DOHH2 (cell line): Measurements from ENCODE around the gene CAMSAP3.
A peak's percentile ranks its signal among the peaks of the same experiment; 100 is the strongest.

Experiments
- H3F3A ChIP-seq: fragments of 200-600 bp; sonication (generic), shearing (Covaris generic); 2 replicates; pipeline ENCODE4 v1.6.0; 2016; ENCODE audit warnings: antibody characterized with exemption, mild to moderate bottlenecking; ENCODE audit not compliant: control insufficient read depth, insufficient read depth
- H3K27ac ChIP-seq: fragments of 200-600 bp; sonication (generic); 2 replicates; pipeline ENCODE4 v1.5.1; 2014; ENCODE audit warnings: low read depth, mild to moderate bottlenecking, low read length, moderate library complexity
- H3K27me3 ChIP-seq: fragments of 200-600 bp; sonication (generic); 2 replicates; pipeline ENCODE4 v1.6.1; 2014; ENCODE audit warnings: mild to moderate bottlenecking, low read length, mixed read lengths; ENCODE audit not compliant: control insufficient read depth
- H3K36me3 ChIP-seq: fragments of 200-600 bp; sonication (generic); 2 replicates; pipeline ENCODE4 v1.6.1; 2014; ENCODE audit warnings: mild to moderate bottlenecking, low read length, moderate library complexity, mixed read lengths; ENCODE audit not compliant: control insufficient read depth
- H3K4me1 ChIP-seq: fragments of 200-600 bp; sonication (generic); 2 replicates; pipeline ENCODE4 v1.6.1; 2014; ENCODE audit warnings: mild to moderate bottlenecking, low read length, mixed read lengths; ENCODE audit not compliant: control insufficient read depth
- H3K4me2 ChIP-seq: fragments of 200-600 bp; sonication (generic); 2 replicates; pipeline ENCODE4 v1.6.0; 2014; ENCODE audit warnings: mild to moderate bottlenecking, low read length, moderate library complexity
- H3K4me3 ChIP-seq: fragments of 200-600 bp; sonication (generic); 2 replicates; pipeline ENCODE4 v1.5.1; 2014; ENCODE audit warnings: mild to moderate bottlenecking, low read length, mixed read lengths
- H3K79me2 ChIP-seq: fragments of 200-600 bp; sonication (generic); 2 replicates; pipeline ENCODE4 v1.6.1; 2014; ENCODE audit warnings: mild to moderate bottlenecking, low read length, mixed read lengths; ENCODE audit not compliant: control insufficient read depth
- H3K9me2 ChIP-seq: fragments of 200-600 bp; sonication (generic); replicated peaks from 2 replicates; pipeline ENCODE4 v1.6.1; 2014; ENCODE audit warnings: mild to moderate bottlenecking, low read length, mixed read lengths; ENCODE audit not compliant: control insufficient read depth
- H3K9me3 ChIP-seq: fragments of 200-600 bp; sonication (generic); 2 replicates; pipeline ENCODE4 v1.6.1; 2014; ENCODE audit warnings: antibody characterized with exemption, low read length, mixed read lengths; ENCODE audit not compliant: control insufficient read depth, insufficient read depth
- H4K20me1 ChIP-seq: fragments of 200-600 bp; sonication (generic); 2 replicates; pipeline ENCODE4 v1.6.0; 2014; ENCODE audit warnings: low read depth, mild to moderate bottlenecking, antibody characterized with exemption, low read length, moderate library complexity; ENCODE audit not compliant: control insufficient read depth, insufficient read depth
- EZH2phosphoT487 ChIP-seq: fragments of 200-600 bp; sonication (generic); IDR thresholded peaks from 2 replicates; pipeline ENCODE4 v1.6.1; 2017; ENCODE audit warnings: borderline replicate concordance, mild to moderate bottlenecking, antibody characterized with exemption, low read length, moderate library complexity, mixed read lengths
- TF ChIP-seq, protein P1 (sequence below): fragments of 200-600 bp; sonication (generic); IDR thresholded peaks from one replicate; pipeline ENCODE4 v1.5.1; 2014; ENCODE audit warnings: antibody characterized with exemption, mild to moderate bottlenecking, low read depth, low read length; ENCODE audit not compliant: poor library complexity, severe bottlenecking

CAMSAP3 gene

DNA sequence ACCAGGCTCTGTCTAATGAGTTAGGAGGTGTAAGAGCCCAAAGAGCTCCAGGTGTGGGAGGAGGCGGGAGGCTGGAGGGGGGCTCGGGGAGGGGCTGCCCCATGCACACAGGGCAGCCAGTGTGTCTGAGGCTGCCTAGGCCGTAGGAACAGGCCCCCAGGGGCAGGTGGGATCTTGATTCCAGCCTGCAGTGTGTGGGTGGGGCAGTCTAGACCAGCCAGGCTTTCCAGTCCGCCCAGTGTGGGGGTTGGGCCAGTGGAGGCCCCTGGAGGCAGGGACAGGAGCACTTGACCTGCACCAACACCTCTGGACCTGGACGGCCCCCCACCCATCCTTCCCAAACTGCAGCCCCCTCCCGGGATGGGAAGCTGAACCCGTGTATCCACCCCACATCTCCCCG lies 5.4 kb upstream of the CAMSAP3 start:
- H3K27me3 ChIP-seq: peaks cover under 1% of the 10 kb centered on the region; the same call in 1 of the 2 replicates
- H3K36me3 ChIP-seq: no peaks in the 10 kb centered on the region
- H3K4me2 ChIP-seq: no peak overlapping the region
- H4K20me1 ChIP-seq: no peaks in the 10 kb centered on the region
- H3K9me3 ChIP-seq: no peaks in the 10 kb centered on the region
- H3F3A ChIP-seq: no peaks in the 10 kb centered on the region
- no peaks in the 10 kb centered on the region for H3K79me2 ChIP-seq
- no peaks in the 10 kb centered on the region; the same call in 1 of the 2 replicates for H3K4me1 ChIP-seq
- H3K27ac ChIP-seq: no peak overlapping the region
- TF ChIP-seq, protein P1, sequence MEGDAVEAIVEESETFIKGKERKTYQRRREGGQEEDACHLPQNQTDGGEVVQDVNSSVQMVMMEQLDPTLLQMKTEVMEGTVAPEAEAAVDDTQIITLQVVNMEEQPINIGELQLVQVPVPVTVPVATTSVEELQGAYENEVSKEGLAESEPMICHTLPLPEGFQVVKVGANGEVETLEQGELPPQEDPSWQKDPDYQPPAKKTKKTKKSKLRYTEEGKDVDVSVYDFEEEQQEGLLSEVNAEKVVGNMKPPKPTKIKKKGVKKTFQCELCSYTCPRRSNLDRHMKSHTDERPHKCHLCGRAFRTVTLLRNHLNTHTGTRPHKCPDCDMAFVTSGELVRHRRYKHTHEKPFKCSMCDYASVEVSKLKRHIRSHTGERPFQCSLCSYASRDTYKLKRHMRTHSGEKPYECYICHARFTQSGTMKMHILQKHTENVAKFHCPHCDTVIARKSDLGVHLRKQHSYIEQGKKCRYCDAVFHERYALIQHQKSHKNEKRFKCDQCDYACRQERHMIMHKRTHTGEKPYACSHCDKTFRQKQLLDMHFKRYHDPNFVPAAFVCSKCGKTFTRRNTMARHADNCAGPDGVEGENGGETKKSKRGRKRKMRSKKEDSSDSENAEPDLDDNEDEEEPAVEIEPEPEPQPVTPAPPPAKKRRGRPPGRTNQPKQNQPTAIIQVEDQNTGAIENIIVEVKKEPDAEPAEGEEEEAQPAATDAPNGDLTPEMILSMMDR: no peak
- TF ChIP-seq EZH2phosphoT487: no peak
- H3K4me3 ChIP-seq: no peak overlapping the region
- H3K9me2 ChIP-seq: no peaks in the 10 kb centered on the region

DNA sequence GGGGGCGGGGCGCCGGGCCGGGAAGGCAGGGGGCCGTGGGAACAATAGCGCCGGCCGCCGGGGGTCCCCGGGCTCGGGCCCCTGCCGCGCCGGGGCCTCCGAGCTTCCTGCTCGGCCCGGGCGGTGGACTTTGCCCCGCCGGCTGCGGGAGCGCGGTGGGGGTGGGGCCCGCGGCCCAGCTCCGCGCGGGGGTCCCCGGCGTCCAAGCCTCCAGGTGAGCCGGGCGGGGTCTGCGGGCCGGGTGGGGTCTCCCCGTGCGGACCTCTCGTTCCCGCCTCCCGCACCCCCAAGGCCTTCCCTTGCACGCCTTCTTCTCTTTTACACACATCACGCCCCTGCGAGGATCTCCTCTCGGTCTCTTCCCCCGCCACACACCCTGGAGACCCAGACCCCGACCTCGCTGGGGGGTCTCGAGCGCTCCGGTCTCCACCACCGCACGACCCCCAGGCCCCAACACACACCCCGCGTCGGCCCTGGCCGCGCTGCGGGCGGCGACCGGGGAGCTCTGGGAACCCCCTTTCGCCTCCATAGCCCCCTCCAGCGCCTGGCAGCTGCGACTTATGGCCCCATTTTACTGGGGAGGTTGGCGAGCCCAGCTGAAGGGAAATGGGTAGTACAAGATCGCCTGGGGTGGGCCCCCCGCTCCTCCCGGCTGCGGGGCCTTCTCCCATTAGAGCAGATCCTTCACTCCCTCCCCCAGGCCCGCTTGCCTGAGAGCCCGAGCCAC lies 711 bp downstream of the CAMSAP3 start:
- H3K27me3 ChIP-seq: peaks cover 17% of the 10 kb centered on the region
- H3K4me2 ChIP-seq: peak overlapping the region; percentile 72
- TF ChIP-seq EZH2phosphoT487: peak; percentile 68; the same call in 1 of the 2 replicates
- TF ChIP-seq, protein P1: no peak
- no peaks in the 10 kb centered on the region for H4K20me1 ChIP-seq
- H3F3A ChIP-seq: no peaks in the 10 kb centered on the region
- H3K4me1 ChIP-seq: peaks cover 6% of the 10 kb centered on the region
- H3K36me3 ChIP-seq: no peaks in the 10 kb centered on the region
- no peaks in the 10 kb centered on the region for H3K9me3 ChIP-seq
- no peak overlapping the region for H3K27ac ChIP-seq
- H3K79me2 ChIP-seq: no peaks in the 10 kb centered on the region
- H3K9me2 ChIP-seq: no peaks in the 10 kb centered on the region
- peak overlapping the region; percentile 53 for H3K4me3 ChIP-seq

DNA sequence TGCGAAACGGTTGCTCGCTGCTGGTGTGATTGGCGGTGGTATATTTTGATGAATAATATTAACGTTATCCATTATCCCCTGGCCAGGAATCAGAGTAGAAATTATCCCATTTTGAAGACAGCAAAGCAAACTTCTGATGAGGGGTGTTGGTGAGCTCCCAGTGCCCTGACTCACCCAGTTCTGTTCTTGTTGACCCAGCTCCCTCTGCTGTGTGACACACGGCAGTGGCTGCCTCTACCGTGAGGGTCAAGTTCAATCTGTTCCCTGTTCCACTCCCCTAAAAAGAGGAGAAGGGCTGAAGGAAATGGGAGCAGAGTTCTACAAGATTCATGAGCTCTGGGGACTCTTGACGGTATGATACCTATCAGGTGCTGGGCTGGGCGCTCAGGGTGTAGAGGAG lies 2.0 kb downstream of the CAMSAP3 start:
- no peaks in the 10 kb centered on the region for H3K36me3 ChIP-seq

More for the DNA sequence above, 2.0 kb downstream of the CAMSAP3 start:
- H3K4me1 ChIP-seq: peaks cover 6% of the 10 kb centered on the region
- H3K4me2 ChIP-seq: no peak overlapping the region
- H3K4me3 ChIP-seq: no peak overlapping the region
- H3K9me2 ChIP-seq: no peaks in the 10 kb centered on the region
- TF ChIP-seq, protein P1: no peak
- no peak for TF ChIP-seq EZH2phosphoT487
- no peaks in the 10 kb centered on the region for H4K20me1 ChIP-seq
- H3F3A ChIP-seq: no peaks in the 10 kb centered on the region
- H3K27me3 ChIP-seq: peaks cover 17% of the 10 kb centered on the region
- H3K79me2 ChIP-seq: no peaks in the 10 kb centered on the region
- H3K9me3 ChIP-seq: no peaks in the 10 kb centered on the region
- H3K27ac ChIP-seq: no peak overlapping the region
